ENCODE measurements around the gene KCNQ2. TPM values are rescaled to one million over a fixed set of nuclear protein-coding genes. Genes with fewer than 3 reads are reported as not detected.

Gene KCNQ2
- total RNA-seq, 4 donors from 2014 or later = not detected

GRCh38 chr20:63490416-63490815 lies 18.0 kb upstream of the KCNQ2 start:
- DNase-seq = no peak
- Histone ChIP-seq H3K27ac (no peak overlapping the region), H3K27me3 (peaks cover 0 to 80% (median 12%) of the 10 kb centered on the region in 4 donors), H3K4me1 (peaks cover 0 to 5% (median 0%) of the 10 kb centered on the region in 3 donors), H3K36me3 (no peaks in the 10 kb centered on the region), H3K9me3 (no peaks in the 10 kb centered on the region), H3K4me3 (no peak overlapping the region)
- WGBS, 2 donors = 83 to 87% methylated on average over 16 of the region's 24 CpGs
- intact Hi-C loops (cut with DNase I) = no loop called here
- TF ChIP-seq POLR2A (IDR thresholded peaks at IDR 0.05) = no peak
- TF ChIP-seq CTCF (IDR thresholded peaks at IDR 0.05) = no peak

- no peak for TF ChIP-seq CTCF (IDR thresholded peaks at IDR 0.05)
- no peak for TF ChIP-seq POLR2A (IDR thresholded peaks at IDR 0.05)
- intact Hi-C loops (cut with DNase I) = no loop called here
- no peak overlapping the region for H3K27ac ChIP-seq
- no peaks in the 10 kb centered on the region for H3K9me3 ChIP-seq
- peaks cover 0 to 5% (median 0%) of the 10 kb centered on the region in 3 donors for H3K4me1 ChIP-seq
- H3K36me3 ChIP-seq = no peaks in the 10 kb centered on the region
- WGBS, 2 donors = 40% methylated on average over 2 of the region's 83 CpGs; no CpG with 5 or more reads in 1 of the 2 donors
- H3K27me3 ChIP-seq = peaks cover 0 to 80% (median 12%) of the 10 kb centered on the region in 4 donors
- DNase-seq = no peak
- H3K4me3 ChIP-seq = no peak overlapping the region
These were observed 16.1 kb upstream of the KCNQ2 start for GRCh38 chr20:63488315-63489251.

GRCh38 chr20:63487781-63488241 lies 15.4 kb upstream of the KCNQ2 start:
- TF ChIP-seq POLR2A (IDR thresholded peaks at IDR 0.05) (no peak), CTCF (IDR thresholded peaks at IDR 0.05) (no peak)
- intact Hi-C loops (cut with DNase I) = no loop called here
- Histone ChIP-seq H3K4me3 (no peak overlapping the region), H3K36me3 (no peaks in the 10 kb centered on the region), H3K27me3 (peaks cover 0 to 87% (median 12%) of the 10 kb centered on the region in 4 donors), H3K4me1 (peaks cover 0 to 5% (median 0%) of the 10 kb centered on the region in 3 donors), H3K27ac (no peak overlapping the region), H3K9me3 (no peaks in the 10 kb centered on the region)
- DNase-seq = no peak
- WGBS, 2 donors = no CpG with 5 or more reads among the region's 40 CpGs

GRCh38 chr20:63487116-63487764 lies 14.8 kb upstream of the KCNQ2 start:
- intact Hi-C loops (cut with DNase I) = no loop called here
- Histone ChIP-seq H3K9me3 (no peaks in the 10 kb centered on the region), H3K27ac (no peak overlapping the region), H3K36me3 (no peaks in the 10 kb centered on the region), H3K4me1 (peaks cover 0 to 5% (median 0%) of the 10 kb centered on the region in 3 donors), H3K4me3 (no peak overlapping the region), H3K27me3 (peaks cover 0 to 93% (median 12%) of the 10 kb centered on the region in 4 donors)
- no peak for TF ChIP-seq POLR2A (IDR thresholded peaks at IDR 0.05)
- no peak for TF ChIP-seq CTCF (IDR thresholded peaks at IDR 0.05)
- WGBS, 2 donors = 47 to 100% methylated on average over 1 to 10 of the region's 14 CpGs
- no peak for DNase-seq
